ENCODE data around the gene OTOP2.
"Not testable (repeated sequence)": the region's sequence is repeated elsewhere in the genome, so short reads cannot be mapped to it uniquely, and the experiment has no call there.

OTOP2 gene

DNA sequence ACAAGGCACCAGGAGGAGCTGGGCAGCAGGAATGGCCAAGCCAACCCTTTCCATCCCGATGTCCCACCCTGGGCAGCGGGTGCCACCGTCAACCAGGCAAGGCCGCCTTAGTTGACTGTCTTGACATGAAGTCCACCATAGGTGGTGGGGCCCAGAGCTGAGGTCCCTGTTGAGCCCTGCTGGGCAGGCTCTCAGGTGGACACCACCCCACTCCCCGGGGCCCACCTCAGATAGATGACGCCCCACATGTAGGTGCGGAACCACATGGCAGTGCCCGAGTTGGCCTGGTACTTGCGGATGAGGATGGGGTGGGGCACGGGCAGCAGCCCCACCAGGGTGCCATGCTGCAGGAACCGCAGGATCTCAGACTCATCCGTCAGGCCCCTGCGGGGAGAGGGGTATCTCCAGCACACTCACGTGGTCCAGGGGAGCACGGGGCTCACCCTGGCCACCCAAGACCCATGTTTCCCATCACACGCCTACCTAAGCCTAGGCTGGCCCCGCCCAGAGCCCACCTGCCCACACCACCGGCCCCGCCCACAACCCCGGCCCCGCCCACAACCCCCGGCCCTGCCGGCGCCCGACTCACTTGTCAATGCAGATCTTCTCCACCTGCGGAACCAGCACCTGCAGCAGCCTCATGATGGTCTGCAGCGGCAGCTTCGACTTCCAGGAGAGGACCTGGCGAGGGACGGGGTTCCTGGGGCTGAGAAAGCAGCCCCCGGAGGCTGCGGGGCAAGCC is 27.8 kb downstream of the OTOP2 start:
- no peak for DNase-seq (ENCODE audit: low read depth in 3 of 3)

DNA sequence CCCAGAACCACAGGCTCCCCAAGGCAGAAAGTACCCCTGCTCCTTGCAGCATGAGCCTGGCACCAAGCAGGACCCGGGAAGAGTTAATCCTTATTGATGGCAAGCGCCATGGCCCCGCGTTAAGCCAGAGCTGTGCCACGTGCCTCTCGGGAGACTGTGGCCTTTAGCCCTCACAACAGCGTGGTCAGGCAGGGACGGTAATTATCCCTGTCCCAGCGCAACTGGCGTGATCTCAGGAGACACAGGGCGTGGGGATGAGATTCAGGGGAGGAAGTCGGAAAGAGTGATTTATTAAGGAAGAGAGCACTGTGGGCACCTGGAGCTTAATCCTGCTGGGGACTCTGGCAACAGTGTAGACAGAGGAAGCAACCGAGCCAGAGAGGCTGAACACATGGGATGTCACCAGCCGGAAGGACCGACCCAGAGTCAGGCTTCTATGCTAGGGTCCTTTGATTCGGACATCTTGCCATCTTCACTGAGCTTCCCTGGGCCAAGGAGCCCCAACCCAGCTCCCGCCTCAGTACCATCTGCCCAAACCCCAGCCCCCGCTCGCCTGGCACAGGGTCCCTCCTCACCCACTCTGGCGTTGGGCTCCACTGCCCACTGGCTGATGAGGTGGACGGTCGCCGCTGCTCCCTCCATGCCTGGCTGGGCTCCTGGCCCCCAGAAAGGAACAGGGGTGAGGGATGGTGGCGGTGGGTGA is 28.5 kb downstream of the OTOP2 start:
- no peak for DNase-seq (ENCODE audit: low read depth in 3 of 3)

- no peak for DNase-seq (ENCODE audit: low read depth in 3 of 3)
These were observed 29.1 kb downstream of the OTOP2 start for GRCh38 chr17:74953134-74953687.

- DNase-seq (ENCODE audit: low read depth in 3 of 3): no peak
These were observed 30.0 kb downstream of the OTOP2 start for GRCh38 chr17:74954115-74954514.

- DNase-seq (ENCODE audit: low read depth in 3 of 3): no peak
These were observed 30.8 kb downstream of the OTOP2 start for GRCh38 chr17:74954665-74955421.

DNA sequence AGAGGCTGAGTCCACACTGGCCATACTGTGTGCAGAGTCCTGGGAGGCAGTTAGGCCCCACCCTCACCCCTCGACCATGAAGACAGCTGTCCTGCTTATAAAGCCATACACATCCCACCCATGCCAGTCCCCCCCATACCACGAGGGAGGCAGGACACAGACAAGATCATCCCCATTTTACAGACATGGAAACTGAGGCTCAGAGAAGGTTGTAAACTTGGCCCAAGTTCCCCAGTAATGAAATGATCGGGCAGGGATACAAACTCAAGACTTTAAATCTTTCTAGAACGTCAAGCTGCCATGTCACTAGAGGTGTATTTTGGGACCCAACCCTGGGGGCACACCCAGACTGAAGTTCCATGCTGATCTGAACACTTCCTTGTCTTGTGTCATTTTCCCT is 32.0 kb downstream of the OTOP2 start:
- no peak for DNase-seq (ENCODE audit: low read depth in 3 of 3)

DNA sequence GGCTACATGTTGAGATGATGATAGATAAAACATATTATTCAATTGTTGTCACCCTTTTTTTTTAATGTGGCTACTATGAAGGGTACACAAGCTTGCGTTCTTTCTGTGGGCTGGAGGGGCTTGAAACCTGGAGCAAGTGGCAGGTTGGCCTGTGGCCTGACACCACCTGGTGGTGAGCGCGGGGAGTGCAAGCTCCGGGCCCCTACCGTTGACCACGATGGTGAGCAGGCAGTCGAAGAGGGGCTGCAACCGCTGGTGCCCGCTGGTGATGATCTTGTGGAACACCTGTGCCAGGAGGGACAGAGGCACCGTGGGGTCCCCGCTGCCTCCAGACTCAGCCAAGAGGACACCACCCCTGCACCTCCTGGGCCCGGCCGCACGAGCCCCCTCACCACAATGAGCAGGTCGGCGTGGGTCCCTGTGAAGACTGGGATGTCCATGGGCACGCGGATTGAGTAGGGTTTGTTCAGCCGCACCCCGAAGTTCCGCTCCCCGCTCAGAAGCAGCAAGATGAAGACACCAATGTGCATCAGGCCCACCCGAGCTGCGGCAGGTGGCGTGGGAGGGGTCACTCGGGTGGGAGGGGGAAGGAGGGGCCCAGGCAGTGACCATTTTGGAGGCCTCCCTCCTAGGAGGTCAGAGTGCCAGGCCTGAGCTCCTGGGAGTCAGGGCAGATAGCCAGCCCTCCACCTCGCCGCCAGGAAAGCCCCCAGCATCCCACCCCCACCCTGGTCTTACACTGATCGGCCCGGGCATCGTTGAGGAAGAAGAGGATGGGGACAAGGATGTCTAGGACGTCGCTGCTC is 34.1 kb downstream of the OTOP2 start:
- peak; percentile 57 to 77 (median 66) for DNase-seq (ENCODE audit: low read depth in 3 of 3)

DNA sequence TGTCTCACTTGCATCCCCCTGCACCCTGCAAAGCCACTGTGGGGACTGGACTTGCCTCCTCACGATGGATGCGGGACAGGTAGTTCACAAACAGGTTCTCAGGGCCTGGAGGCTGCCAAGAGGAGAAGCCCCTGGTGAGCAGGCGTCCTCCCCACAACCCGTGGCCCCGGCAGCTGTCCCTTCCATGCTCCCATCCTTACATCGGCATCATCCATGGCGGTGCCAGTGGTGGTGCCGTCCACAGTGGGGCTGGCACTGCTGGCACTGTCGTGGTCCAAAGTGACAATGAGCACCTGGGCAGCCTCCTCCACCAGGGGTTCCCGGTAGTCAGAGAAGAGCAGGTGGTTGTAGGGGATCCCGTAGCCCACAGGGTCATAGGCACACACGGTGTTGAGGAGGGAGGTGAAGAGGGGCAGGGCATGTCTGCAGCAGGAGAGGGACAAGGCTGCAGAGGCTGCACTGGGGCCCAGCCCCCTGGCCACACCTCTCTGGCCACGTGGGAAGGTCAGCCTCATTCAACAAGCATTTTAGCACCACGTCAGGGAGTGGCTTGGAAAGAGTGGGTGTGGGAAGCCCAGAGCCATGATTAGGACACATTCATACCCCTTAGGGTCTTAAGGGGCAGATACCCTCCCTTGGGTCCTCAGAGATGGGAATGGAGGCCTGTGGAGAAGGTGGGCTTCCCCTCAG is 35.9 kb downstream of the OTOP2 start:
- DNase-seq (ENCODE audit: low read depth in 3 of 3): no peak

- DNase-seq (ENCODE audit: low read depth in 3 of 3): peak in 2 of 3 donors; percentile 28 to 49
These were observed 36.7 kb downstream of the OTOP2 start for GRCh38 chr17:74960570-74961342.

- DNase-seq (ENCODE audit: low read depth in 3 of 3): peak; percentile 70 to 91 (median 87)
These were observed 37.7 kb downstream of the OTOP2 start for GRCh38 chr17:74961657-74962350.

- DNase-seq (ENCODE audit: low read depth in 3 of 3): no peak
These were observed 38.7 kb downstream of the OTOP2 start for GRCh38 chr17:74962622-74963394.

DNA sequence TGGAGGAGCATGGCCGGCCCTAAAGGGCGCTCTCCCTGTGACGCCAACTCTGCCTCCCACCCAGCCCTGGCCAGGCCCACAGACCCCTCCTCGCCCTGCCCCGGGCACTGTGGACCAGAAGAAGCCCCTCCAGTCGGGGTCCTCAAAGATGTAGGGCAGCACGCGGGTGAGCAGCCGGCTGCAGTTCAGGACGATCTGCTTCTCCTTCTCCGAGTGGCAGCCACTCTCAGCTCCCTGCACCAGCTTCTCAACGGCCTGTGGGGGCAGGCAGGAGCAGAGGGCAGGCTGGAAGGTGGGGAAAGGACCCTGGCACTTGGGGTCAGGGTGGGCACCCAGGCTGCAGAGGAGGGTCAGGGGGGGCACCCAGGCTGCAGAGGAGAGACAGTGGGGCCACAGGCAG is 39.6 kb downstream of the OTOP2 start:
- DNase-seq (ENCODE audit: low read depth in 3 of 3): no peak

DNA sequence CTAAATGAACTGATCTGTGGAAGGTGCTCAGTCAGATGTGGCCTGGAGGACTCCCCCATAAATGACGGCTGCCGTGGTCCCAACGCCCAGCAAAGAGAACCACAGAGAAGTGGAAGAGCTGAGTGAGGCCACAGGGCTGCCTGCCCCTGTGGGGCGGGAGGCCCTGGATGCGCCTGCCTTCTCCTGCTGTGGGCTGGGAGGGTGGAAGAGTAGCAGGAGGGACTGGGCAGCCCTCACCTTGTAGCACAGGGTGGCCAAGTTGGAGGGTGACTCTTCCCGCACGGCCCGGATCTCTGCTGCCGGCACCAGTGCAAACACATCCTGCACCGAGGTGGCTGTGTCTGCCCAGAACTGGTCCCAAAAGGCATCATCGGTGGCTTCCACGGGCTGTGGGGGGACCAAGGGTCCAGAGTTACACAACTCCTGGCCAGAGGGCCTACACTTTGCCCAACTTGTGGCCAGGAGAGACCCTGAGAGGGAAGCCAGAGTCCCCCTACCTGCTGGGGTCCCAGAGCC is 40.2 kb downstream of the OTOP2 start:
- no peak for DNase-seq (ENCODE audit: low read depth in 3 of 3)

DNA sequence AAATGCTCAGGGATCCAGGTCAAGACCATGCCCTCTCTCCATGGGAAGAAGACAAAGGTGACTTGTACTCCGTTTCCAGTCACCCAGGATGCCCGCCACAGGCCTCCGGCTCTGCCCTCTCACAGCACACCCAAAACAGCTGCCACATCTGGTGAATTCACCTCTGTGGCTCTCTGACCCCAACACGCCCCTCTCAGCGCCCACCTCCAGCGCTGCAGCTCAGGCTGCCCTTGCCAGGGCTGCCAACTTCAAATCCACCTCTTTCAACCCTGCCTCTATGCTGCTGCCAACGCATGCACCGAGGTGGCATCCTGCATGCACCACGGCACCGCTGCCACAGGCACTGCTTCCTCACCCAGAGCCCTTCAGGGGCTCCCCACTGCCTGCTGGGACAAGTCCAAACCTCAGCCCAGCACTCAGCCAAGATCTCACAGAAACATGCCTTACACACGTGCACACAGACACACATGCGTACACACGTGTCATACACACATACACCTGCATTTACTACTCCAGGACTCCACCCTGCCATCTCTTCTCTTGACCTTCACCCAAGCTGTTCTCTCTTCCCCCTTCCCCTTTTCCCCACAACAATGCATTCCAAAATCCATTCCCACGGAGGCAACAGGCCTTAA is 41.0 kb downstream of the OTOP2 start:
- DNase-seq (ENCODE audit: low read depth in 3 of 3): no peak

DNA sequence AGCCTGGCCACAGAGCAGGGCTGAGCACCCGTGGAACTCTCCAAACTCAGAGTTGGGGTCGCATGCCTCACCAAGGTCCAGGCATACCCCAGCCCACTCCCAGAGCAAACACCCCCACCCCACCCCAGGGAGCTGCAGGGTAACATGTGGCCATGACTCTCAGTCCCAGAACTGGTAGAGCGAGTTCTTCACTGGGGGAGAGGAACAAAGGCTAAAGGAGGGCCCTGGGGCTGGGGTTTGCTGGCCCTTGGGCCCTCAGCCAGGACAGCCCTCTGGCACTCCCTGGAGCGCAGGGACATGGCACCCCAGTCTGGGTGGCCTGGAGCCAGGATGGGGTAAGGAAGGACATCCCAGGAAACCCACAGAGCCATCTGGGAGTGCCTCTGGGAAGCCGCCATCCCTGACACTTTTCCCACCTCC is 44.3 kb downstream of the OTOP2 start:
- no peak for DNase-seq (ENCODE audit: low read depth in 3 of 3)

- DNase-seq (ENCODE audit: low read depth in 3 of 3): not testable (repeated sequence)
These were observed 45.4 kb downstream of the OTOP2 start for GRCh38 chr17:74969501-74969900.

GRCh38 chr17:74970395-74970794 is 46.3 kb downstream of the OTOP2 start:
- no peak for DNase-seq (ENCODE audit: low read depth in 3 of 3)

All from stimulated activated CD4-positive, alpha-beta T cell treated with anti-CD3 and anti-CD28 coated beads, TNF-alpha, amount 100 ng/mL, for 48 hours (primary cell).